GM23338 (cell line): ENCODE results near the gene ASB3. TPM values are rescaled to one million over a fixed set of nuclear protein-coding genes. Genes with fewer than 3 reads are reported as not detected.

Source experiments
- ATAC-seq: fragments of 200-7000 bp; cut with Tn5 transposase; 3 replicates; pipeline ENCODE4 v1.9.1; 2020
- DNase-seq: peaks from one replicate; pipeline ENCODE4 v3.0.0-alpha.2; 2015; ENCODE audit warnings: low spot score
- H2AFZ ChIP-seq: fragments of 200-600 bp; sonication (generic); 2 replicates; pipeline ENCODE4 v1.8.0; 2016; ENCODE audit warnings: antibody characterized with exemption, mild to moderate bottlenecking, moderate library complexity
- H3F3A ChIP-seq: fragments of 200-600 bp; sonication (generic); replicated peaks from 2 replicates; pipeline ENCODE4 v1.8.0; 2017; ENCODE audit warnings: antibody characterized with exemption, mixed run types, low read depth
- H3K27ac ChIP-seq: fragments of 200-600 bp; sonication (generic); 2 replicates; pipeline ENCODE4 v1.6.1; 2016; ENCODE audit warnings: low read depth
- H3K27me3 ChIP-seq: fragments of 200-600 bp; sonication (generic); 2 replicates; pipeline ENCODE4 v1.8.0; 2016; ENCODE audit warnings: mild to moderate bottlenecking, mixed run types, moderate library complexity; ENCODE audit not compliant: insufficient read depth
- H3K36me3 ChIP-seq: fragments of 200-600 bp; sonication (generic); 2 replicates; pipeline ENCODE4 v1.8.0; 2016; ENCODE audit warnings: mild to moderate bottlenecking; ENCODE audit not compliant: insufficient read depth
- H3K4me1 ChIP-seq: fragments of 200-600 bp; sonication (generic); 2 replicates; pipeline ENCODE4 v1.8.0; 2016; ENCODE audit warnings: mild to moderate bottlenecking, moderate library complexity; ENCODE audit not compliant: insufficient read depth
- H3K4me2 ChIP-seq: fragments of 200-600 bp; sonication (generic); 2 replicates; pipeline ENCODE4 v1.7.1; 2017; ENCODE audit warnings: mixed run types
- H3K4me3 ChIP-seq: fragments of 200-600 bp; sonication (generic); 2 replicates; pipeline ENCODE4 v1.6.1; 2016; ENCODE audit warnings: mixed run types
- H3K79me2 ChIP-seq: fragments of 200-600 bp; sonication (generic); replicated peaks from 2 replicates; pipeline ENCODE4 v1.8.0; 2017; ENCODE audit warnings: mild to moderate bottlenecking; ENCODE audit not compliant: insufficient read depth
- H3K9me2 ChIP-seq: fragments of 200-600 bp; sonication (generic); 2 replicates; pipeline ENCODE4 v1.8.0; 2017; ENCODE audit not compliant: insufficient read depth
- H4K20me1 ChIP-seq: fragments of 200-600 bp; sonication (generic); replicated peaks from 2 replicates; pipeline ENCODE4 v1.8.0; 2017; ENCODE audit warnings: mild to moderate bottlenecking; ENCODE audit not compliant: insufficient read depth
- H3K27ac Mint-ChIP-seq: 2 replicates; pipeline ENCODE4 v1.8.0; 2020; ENCODE audit warnings: inconsistent platforms, mild to moderate bottlenecking, moderate library complexity, mixed read lengths
- H3K27me3 Mint-ChIP-seq: 3 replicates; pipeline ENCODE4 v1.8.0; 2022; ENCODE audit warnings: low read depth, mild to moderate bottlenecking, moderate library complexity, mixed read lengths, inconsistent platforms; ENCODE audit not compliant: insufficient read depth, poor library complexity
- H3K36me3 Mint-ChIP-seq: 3 replicates; pipeline ENCODE4 v1.8.0; 2021; ENCODE audit warnings: low read depth, mild to moderate bottlenecking, inconsistent platforms, moderate library complexity, mixed read lengths
- H3K4me1 Mint-ChIP-seq: 3 replicates; pipeline ENCODE4 v1.8.0; 2020; ENCODE audit warnings: mild to moderate bottlenecking, inconsistent platforms, mixed read lengths
- H3K4me3 Mint-ChIP-seq: 3 replicates; pipeline ENCODE4 v1.8.0; 2021; ENCODE audit warnings: moderate library complexity, mild to moderate bottlenecking, inconsistent platforms, mixed read lengths
- H3K9me3 Mint-ChIP-seq: 3 replicates; pipeline ENCODE4 v1.8.0; 2020; ENCODE audit warnings: moderate library complexity, mild to moderate bottlenecking, inconsistent platforms, mixed read lengths
- CTCF ChIP-seq, 2 experiments: fragments of 200-600 bp in 1 of 2; sonication (generic) in 1 of 2; conservative IDR thresholded peaks; 2 replicates each; pipeline versions ENCODE4 v1.5.1 to v1.6.1; 2016 to 2017; ENCODE audit warnings: antibody characterized with exemption in 2 of 2, low read depth in 2 of 2, mild to moderate bottlenecking in 2 of 2, moderate library complexity in 1 of 2
- ETS1 ChIP-seq: IDR thresholded peaks from 2 replicates; pipeline ENCODE4 v1.6.1; 2016; ENCODE audit warnings: antibody characterized with exemption
- EZH2 ChIP-seq: fragments of 200-600 bp; sonication (generic); IDR thresholded peaks from one replicate; pipeline ENCODE4 v1.8.0; 2017; ENCODE audit warnings: antibody characterized with exemption, mild to moderate bottlenecking, low read depth; ENCODE audit not compliant: unreplicated experiment
- EZH2phosphoT487 ChIP-seq: fragments of 200-600 bp; sonication (generic); IDR thresholded peaks from one replicate; pipeline ENCODE4 v1.8.1; 2018; ENCODE audit warnings: antibody characterized with exemption; ENCODE audit not compliant: unreplicated experiment
- JUNB ChIP-seq: IDR thresholded peaks from one replicate; pipeline ENCODE4 v1.6.1; 2016; ENCODE audit warnings: antibody characterized with exemption; ENCODE audit not compliant: unreplicated experiment
- NANOG ChIP-seq: IDR thresholded peaks from 2 replicates; pipeline ENCODE4 v1.6.1; 2016; ENCODE audit warnings: antibody characterized with exemption, borderline replicate concordance
- STAT1 ChIP-seq: IDR thresholded peaks from one replicate; pipeline ENCODE4 v1.6.1; 2016; ENCODE audit warnings: antibody characterized with exemption; ENCODE audit not compliant: unreplicated experiment
- ZNF114 ChIP-seq: fragments of 250-450 bp; sonication (Bioruptor Pico); IDR thresholded peaks from 2 replicates; pipeline ENCODE4 v1.5.0; 2020; ENCODE audit warnings: mild to moderate bottlenecking, moderate library complexity
- ZNF331 ChIP-seq: fragments of 250-450 bp; sonication (Bioruptor Pico); IDR thresholded peaks from 2 replicates; pipeline ENCODE4 v1.5.0; 2020; ENCODE audit warnings: low read depth, mild to moderate bottlenecking, moderate library complexity
- ZNF462 ChIP-seq: fragments of 250-450 bp; sonication (Bioruptor Pico); IDR thresholded peaks from 2 replicates; pipeline ENCODE4 v1.5.0; 2020; ENCODE audit warnings: mild to moderate bottlenecking, moderate library complexity
- polyA plus RNA-seq: library from polyadenylated mRNA; unstranded; fragments of >200 nt; fragmentation: Nextera tagmentation; extraction: Ambion mirVana; gene quantifications from 2 replicates; pipeline ENCODE4 v1.2.1, GENCODE V29; 2016
- total RNA-seq: library from RNA; depleted of rRNA; stranded (reverse); fragments of >200 nt; shearing (Covaris generic); gene quantifications from 2 replicates; pipeline ENCODE4 v1.2.3, GENCODE V29; 2014

The ASB3 gene
- total and polyA plus RNA-seq, 2 experiments from 2014 or later: 22.4 to 30.5 TPM

GRCh38 chr2:53818854-53819435, 32.2 kb upstream of the ASB3 start:
- H3K4me3 ChIP-seq: no peak overlapping the region
- no peaks in the 10 kb centered on the region for H3K9me2 ChIP-seq
- H3K4me1 ChIP-seq: no peaks in the 10 kb centered on the region
- H2AFZ ChIP-seq: no peak overlapping the region
- H3K4me2 ChIP-seq: no peak overlapping the region
- Mint-ChIP-seq H3K36me3 (peaks cover 14% of the 10 kb centered on the region; the same call in 2 of the 3 replicates), H3K4me1 (peaks cover 3% of the 10 kb centered on the region; the same call in 1 of the 3 replicates), H3K4me3 (no peak overlapping the region), H3K9me3 (no peaks in the 10 kb centered on the region), H3K27me3 (no peaks in the 10 kb centered on the region), H3K27ac (no peak overlapping the region)
- H3K36me3 ChIP-seq: 0 out of 2 replicates have a peak, but pooled peaks cover under 1% of the 10 kb centered on the region
- H4K20me1 ChIP-seq: no peaks in the 10 kb centered on the region
- no peak overlapping the region for H3K27ac ChIP-seq
- DNase-seq: no peak
- ATAC-seq: no peak
- no peaks in the 10 kb centered on the region for H3K79me2 ChIP-seq
- no peaks in the 10 kb centered on the region for H3F3A ChIP-seq
- TF ChIP-seq NANOG (no peak), ZNF462 (CRISPR knock-in tag) (no peak), EZH2phosphoT487 (no peak), EZH2 (no peak), ETS1 (no peak), ZNF331 (CRISPR knock-in tag) (no peak), JUNB (no peak), ZNF114 (no peak), STAT1 (no peak), CTCF (conservative IDR thresholded peaks at IDR 0.05; ENCODE audit: low read depth in 2 of 2) (no peak)
- no peaks in the 10 kb centered on the region for H3K27me3 ChIP-seq
